Measurements from ENCODE around the gene RNU1-4. TPM values are rescaled to one million over a fixed set of nuclear protein-coding genes. Genes with fewer than 3 reads are reported as not detected.
"Not testable (repeated sequence)": the region's sequence is repeated elsewhere in the genome, so short reads cannot be mapped to it uniquely, and the experiment has no call there.

The RNU1-4 gene
- total RNA-seq, 1 experiment from 2014 or later: under 0.01 TPM

- H2AFZ ChIP-seq (ENCODE audit: low read length); H3K4me2 ChIP-seq (ENCODE audit: low read depth, low read length, poor library complexity, severe bottlenecking); H3K9me3 ChIP-seq (ENCODE audit: low read length); H3K27ac ChIP-seq (ENCODE audit: low read length); DNase-seq; H3K79me2 ChIP-seq (ENCODE audit: low read length); H4K20me1 ChIP-seq (ENCODE audit: insufficient read depth, low read depth, low read length); H3K9ac ChIP-seq (ENCODE audit: low read length); H3K4me3 ChIP-seq (ENCODE audit: low read length); H3K9me2 ChIP-seq (replicated peaks; ENCODE audit: insufficient read depth, low read length); H3K36me3 ChIP-seq (ENCODE audit: insufficient read depth, low read length); H3K27me3 ChIP-seq (ENCODE audit: low read length); H3K4me1 ChIP-seq (ENCODE audit: low read length): not testable (repeated sequence)
These were observed 25.7 kb downstream of the RNU1-4 start for GRCh38 chr1:16765731-16766605.

- H3K9me3 ChIP-seq (ENCODE audit: low read length); H3K9ac ChIP-seq (ENCODE audit: low read length); H3K79me2 ChIP-seq (ENCODE audit: low read length); H3K27me3 ChIP-seq (ENCODE audit: low read length); H3K9me2 ChIP-seq (replicated peaks; ENCODE audit: insufficient read depth, low read length); H2AFZ ChIP-seq (ENCODE audit: low read length); H3K4me3 ChIP-seq (ENCODE audit: low read length); H3K4me1 ChIP-seq (ENCODE audit: low read length); H3K36me3 ChIP-seq (ENCODE audit: insufficient read depth, low read length); DNase-seq; H3K27ac ChIP-seq (ENCODE audit: low read length); H3K4me2 ChIP-seq (ENCODE audit: low read depth, low read length, poor library complexity, severe bottlenecking); H4K20me1 ChIP-seq (ENCODE audit: insufficient read depth, low read depth, low read length): not testable (repeated sequence)
These were observed 26.5 kb downstream of the RNU1-4 start for GRCh38 chr1:16766689-16767256.

- H3K4me3 ChIP-seq (ENCODE audit: low read length); H3K27ac ChIP-seq (ENCODE audit: low read length); H4K20me1 ChIP-seq (ENCODE audit: insufficient read depth, low read depth, low read length); H3K9me3 ChIP-seq (ENCODE audit: low read length); H3K79me2 ChIP-seq (ENCODE audit: low read length); H3K27me3 ChIP-seq (ENCODE audit: low read length); H2AFZ ChIP-seq (ENCODE audit: low read length); DNase-seq; H3K4me2 ChIP-seq (ENCODE audit: low read depth, low read length, poor library complexity, severe bottlenecking); H3K4me1 ChIP-seq (ENCODE audit: low read length); H3K36me3 ChIP-seq (ENCODE audit: insufficient read depth, low read length); H3K9ac ChIP-seq (ENCODE audit: low read length); H3K9me2 ChIP-seq (replicated peaks; ENCODE audit: insufficient read depth, low read length): not testable (repeated sequence)
These were observed 29.9 kb downstream of the RNU1-4 start for GRCh38 chr1:16770139-16770759.

- not testable (repeated sequence) for H3K9me3 ChIP-seq (ENCODE audit: low read length); H3K27ac ChIP-seq (ENCODE audit: low read length); H3K4me3 ChIP-seq (ENCODE audit: low read length); H3K9me2 ChIP-seq (replicated peaks; ENCODE audit: insufficient read depth, low read length); H3K36me3 ChIP-seq (ENCODE audit: insufficient read depth, low read length); H3K79me2 ChIP-seq (ENCODE audit: low read length); H2AFZ ChIP-seq (ENCODE audit: low read length); H3K9ac ChIP-seq (ENCODE audit: low read length); H3K27me3 ChIP-seq (ENCODE audit: low read length); H4K20me1 ChIP-seq (ENCODE audit: insufficient read depth, low read depth, low read length); H3K4me2 ChIP-seq (ENCODE audit: low read depth, low read length, poor library complexity, severe bottlenecking); DNase-seq; H3K4me1 ChIP-seq (ENCODE audit: low read length)
These were observed 30.7 kb downstream of the RNU1-4 start for GRCh38 chr1:16770896-16771446.

GRCh38 chr1:16772275-16773204 lies 32.2 kb downstream of the RNU1-4 start:
- peak; percentile 41 for DNase-seq
- H3K4me1 ChIP-seq (ENCODE audit: low read length); H4K20me1 ChIP-seq (ENCODE audit: insufficient read depth, low read depth, low read length); H3K9me3 ChIP-seq (ENCODE audit: low read length); H3K36me3 ChIP-seq (ENCODE audit: insufficient read depth, low read length); H3K9me2 ChIP-seq (replicated peaks; ENCODE audit: insufficient read depth, low read length); H3K9ac ChIP-seq (ENCODE audit: low read length); H3K4me3 ChIP-seq (ENCODE audit: low read length); H3K4me2 ChIP-seq (ENCODE audit: low read depth, low read length, poor library complexity, severe bottlenecking); H2AFZ ChIP-seq (ENCODE audit: low read length); H3K27ac ChIP-seq (ENCODE audit: low read length); H3K79me2 ChIP-seq (ENCODE audit: low read length); H3K27me3 ChIP-seq (ENCODE audit: low read length): not testable (repeated sequence)

- H3K9me3 ChIP-seq (ENCODE audit: low read length); H3K9me2 ChIP-seq (replicated peaks; ENCODE audit: insufficient read depth, low read length); H3K4me2 ChIP-seq (ENCODE audit: low read depth, low read length, poor library complexity, severe bottlenecking); H3K36me3 ChIP-seq (ENCODE audit: insufficient read depth, low read length); H3K27ac ChIP-seq (ENCODE audit: low read length); H3K27me3 ChIP-seq (ENCODE audit: low read length); H3K4me3 ChIP-seq (ENCODE audit: low read length); H3K9ac ChIP-seq (ENCODE audit: low read length); H4K20me1 ChIP-seq (ENCODE audit: insufficient read depth, low read depth, low read length); DNase-seq; H2AFZ ChIP-seq (ENCODE audit: low read length); H3K79me2 ChIP-seq (ENCODE audit: low read length); H3K4me1 ChIP-seq (ENCODE audit: low read length): not testable (repeated sequence)
These were observed 32.9 kb downstream of the RNU1-4 start for GRCh38 chr1:16773205-16773596.

- H3K9ac ChIP-seq (ENCODE audit: low read length); H3K9me3 ChIP-seq (ENCODE audit: low read length); H3K79me2 ChIP-seq (ENCODE audit: low read length); H3K4me3 ChIP-seq (ENCODE audit: low read length); H3K27ac ChIP-seq (ENCODE audit: low read length); H4K20me1 ChIP-seq (ENCODE audit: insufficient read depth, low read depth, low read length); H3K27me3 ChIP-seq (ENCODE audit: low read length); H2AFZ ChIP-seq (ENCODE audit: low read length); H3K4me2 ChIP-seq (ENCODE audit: low read depth, low read length, poor library complexity, severe bottlenecking); H3K9me2 ChIP-seq (replicated peaks; ENCODE audit: insufficient read depth, low read length); H3K4me1 ChIP-seq (ENCODE audit: low read length); DNase-seq; H3K36me3 ChIP-seq (ENCODE audit: insufficient read depth, low read length): not testable (repeated sequence)
These were observed 33.4 kb downstream of the RNU1-4 start for GRCh38 chr1:16773723-16774122.

- H2AFZ ChIP-seq (ENCODE audit: low read length); H3K4me3 ChIP-seq (ENCODE audit: low read length); H3K9me3 ChIP-seq (ENCODE audit: low read length); H3K9me2 ChIP-seq (replicated peaks; ENCODE audit: insufficient read depth, low read length); H3K36me3 ChIP-seq (ENCODE audit: insufficient read depth, low read length); H4K20me1 ChIP-seq (ENCODE audit: insufficient read depth, low read depth, low read length); H3K4me1 ChIP-seq (ENCODE audit: low read length); H3K27me3 ChIP-seq (ENCODE audit: low read length); H3K79me2 ChIP-seq (ENCODE audit: low read length); H3K27ac ChIP-seq (ENCODE audit: low read length); DNase-seq; H3K4me2 ChIP-seq (ENCODE audit: low read depth, low read length, poor library complexity, severe bottlenecking); H3K9ac ChIP-seq (ENCODE audit: low read length): not testable (repeated sequence)
These were observed 34.5 kb downstream of the RNU1-4 start for GRCh38 chr1:16774773-16775172.

Data from Karpas-422 (cell line).